Upper lobe of left lung (tissue), 6 donors: Measurements from ENCODE around the gene POMC. TPM values are rescaled to one million over a fixed set of nuclear protein-coding genes. Genes with fewer than 3 reads are reported as not detected.

ENCODE experiments used
- ATAC-seq, 2 donors: fragments of 200-7000 bp; cut with Tn5 transposase; one replicate each; pipeline ENCODE4 v1.9.1; 2022; ENCODE audit warnings: mild to moderate bottlenecking in 2 of 2, moderate library complexity in 2 of 2; ENCODE audit not compliant: low FRiP score in 2 of 2
- DNase-seq, 2 donors: peaks; one replicate each; pipeline ENCODE4 v3.0.0-alpha.2; 2019 to 2020
- H3K27ac ChIP-seq, 4 donors: fragments of 200-600 bp; sonication (generic); one replicate each; pipeline ENCODE4 v1.5.1; 2016 to 2019
- H3K27me3 ChIP-seq, 4 donors: fragments of 200-600 bp; sonication (generic); one replicate each; pipeline ENCODE4 v1.5.1; 2017 to 2019
- H3K36me3 ChIP-seq, 4 donors: fragments of 200-600 bp; sonication (generic); one replicate each; pipeline ENCODE4 v1.5.1; 2016 to 2019
- H3K4me1 ChIP-seq, 4 donors: fragments of 200-600 bp; sonication (generic); one replicate each; pipeline ENCODE4 v1.5.1; 2018 to 2019
- H3K4me3 ChIP-seq, 4 donors: fragments of 200-600 bp; sonication (generic); one replicate each; pipeline ENCODE4 v1.5.1; 2017 to 2019; ENCODE audit warnings: mild to moderate bottlenecking in 2 of 4, moderate library complexity in 1 of 4
- H3K9me3 ChIP-seq, 4 donors: fragments of 200-600 bp; sonication (generic); one replicate each; pipeline ENCODE4 v1.5.1; 2018 to 2019
- CTCF ChIP-seq, 6 experiments: fragments of 450-650 bp in 4 of 6; fragments of 200-600 bp in 2 of 6; sonication (generic) in 2 of 6; IDR thresholded peaks; one replicate each; pipeline ENCODE4 v1.5.1; 2016 to 2019; ENCODE audit warnings: antibody characterized with exemption in 6 of 6
- EP300 ChIP-seq, 4 donors: sonication (generic); formaldehyde crosslinking; IDR thresholded peaks; one replicate each; pipeline ENCODE4 v1.5.1; 2017; ENCODE audit warnings: antibody characterized with exemption in 4 of 4, control low read depth in 2 of 4
- POLR2A ChIP-seq, 4 donors: fragments of 450-650 bp; IDR thresholded peaks; one replicate each; pipeline ENCODE4 v1.5.1; 2016 to 2017; ENCODE audit warnings: antibody characterized with exemption in 4 of 4, mild to moderate bottlenecking in 2 of 4
- POLR2AphosphoS5 ChIP-seq, 2 donors: sonication (generic); formaldehyde crosslinking; IDR thresholded peaks; one replicate each; pipeline ENCODE4 v1.5.1; 2017; ENCODE audit warnings: antibody characterized with exemption in 2 of 2
- WGBS, 2 donors: methylation state at CpG; one replicate each; pipeline ENCODE4 v1.1.5; 2017 to 2018; 5-methylcytosine and 5-hydroxymethylcytosine counted together
- total RNA-seq, 6 donors: library from RNA; depleted of rRNA in 4 of 6; stranded (reverse); fragments of >200 nt in 4 of 6; gene quantifications; one replicate each; pipeline versions ENCODE4 v1.1.0 to v1.2.1, GENCODE V29; 2016 to 2021
- donor health status: DM: no; HTN: no; CAD: no; lungs with moderate emphysema.
- donor health status: DM: no; HTN: yes; CAD: no; lungs with severe emphysema.

Gene POMC
- total RNA-seq, 6 donors from 2014 or later: 2.4 to 11.5 (median 5.6) TPM

DNA sequence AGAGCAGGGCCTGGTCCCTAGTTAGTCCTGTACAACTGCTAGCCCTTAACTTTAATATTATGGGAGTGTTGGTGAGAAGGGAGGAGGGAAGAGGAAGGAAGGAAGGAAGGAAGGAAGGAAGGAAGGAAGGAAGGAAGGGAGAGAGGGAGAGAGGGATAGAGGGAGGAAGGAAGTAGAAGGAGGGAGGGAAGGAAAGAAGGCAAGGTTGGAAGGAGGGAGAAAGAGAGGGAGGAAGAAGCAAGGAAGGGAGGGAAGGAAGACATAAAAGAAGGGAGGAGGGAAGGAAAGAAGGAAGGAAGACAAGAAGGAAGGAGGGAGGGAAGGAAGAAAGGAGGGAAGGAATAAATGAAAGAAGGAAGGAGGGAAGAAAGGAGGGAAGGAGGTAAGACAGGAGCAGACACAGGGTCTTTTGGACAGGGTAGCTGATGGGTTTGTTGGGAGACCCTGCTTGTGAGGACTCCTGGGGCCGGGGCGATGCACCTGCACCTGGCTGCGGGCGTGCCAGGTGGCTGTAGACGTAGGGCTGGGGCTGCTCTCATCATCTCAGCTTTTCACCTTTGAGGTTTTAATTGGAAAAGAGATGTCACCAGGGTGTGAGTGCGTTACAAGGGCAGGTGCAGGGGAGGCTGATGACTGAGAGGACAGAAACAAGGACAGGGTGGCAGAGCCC is 5.9 kb upstream of the POMC start:
- ATAC-seq: no peak
- WGBS, 2 donors: 88 to 91% methylated on average over 6 of the region's 6 CpGs
- DNase-seq: no peak
- Histone ChIP-seq H3K9me3 (no peaks in the 10 kb centered on the region), H3K4me3 (no peak overlapping the region), H3K4me1 (no peaks in the 10 kb centered on the region), H3K27ac (no peak overlapping the region), H3K36me3 (no peaks in the 10 kb centered on the region), H3K27me3 (peaks cover 0 to 4% (median 0%) of the 10 kb centered on the region in 4 donors)
- TF ChIP-seq EP300 (IDR thresholded peaks at IDR 0.05) (no peak), POLR2A (IDR thresholded peaks at IDR 0.05) (no peak), POLR2AphosphoS5 (IDR thresholded peaks at IDR 0.05) (no peak), CTCF (IDR thresholded peaks at IDR 0.05) (no peak)

DNA sequence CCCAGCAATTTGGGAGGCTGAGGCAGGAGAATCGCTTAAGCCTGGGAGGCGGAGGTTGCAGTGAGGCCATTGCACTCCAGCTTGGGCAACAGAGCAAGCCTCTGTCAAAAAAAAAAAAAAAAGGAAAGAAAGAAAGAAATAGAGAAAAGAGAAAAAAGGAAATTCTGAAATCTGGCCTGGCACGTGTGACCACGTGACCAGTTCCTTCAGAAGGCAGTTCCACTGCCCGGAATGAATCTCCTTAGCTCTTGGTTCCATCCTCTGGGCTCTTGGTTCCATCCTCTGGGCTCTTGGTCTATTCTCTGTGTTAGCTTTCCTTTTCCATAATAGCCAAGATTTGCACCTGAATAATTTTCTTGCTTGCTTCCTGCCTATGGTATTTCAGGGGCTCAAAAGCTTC is 5.3 kb upstream of the POMC start:
- ATAC-seq (no peak), DNase-seq (no peak)
- TF ChIP-seq CTCF (IDR thresholded peaks at IDR 0.05) (no peak), EP300 (IDR thresholded peaks at IDR 0.05) (no peak), POLR2A (IDR thresholded peaks at IDR 0.05) (no peak), POLR2AphosphoS5 (IDR thresholded peaks at IDR 0.05) (no peak)
- Histone ChIP-seq H3K27ac (no peak overlapping the region), H3K9me3 (no peaks in the 10 kb centered on the region), H3K27me3 (peaks cover 0 to 9% (median 1%) of the 10 kb centered on the region in 4 donors), H3K4me1 (peaks cover under 1 to 3% (median 1%) of the 10 kb centered on the region in 4 donors), H3K36me3 (no peaks in the 10 kb centered on the region), H3K4me3 (no peak overlapping the region)
- 73 to 92% methylated on average over 5 of the region's 5 CpGs for WGBS, 2 donors

- Histone ChIP-seq H3K4me1 (peaks cover 13 to 16% (median 14%) of the 10 kb centered on the region in 4 donors), H3K27me3 (peaks cover 0 to 24% (median 10%) of the 10 kb centered on the region in 4 donors)
- no peak for ATAC-seq
These were observed 2.5 kb upstream of the POMC start for GRCh38 chr2:25170888-25171287.

DNA sequence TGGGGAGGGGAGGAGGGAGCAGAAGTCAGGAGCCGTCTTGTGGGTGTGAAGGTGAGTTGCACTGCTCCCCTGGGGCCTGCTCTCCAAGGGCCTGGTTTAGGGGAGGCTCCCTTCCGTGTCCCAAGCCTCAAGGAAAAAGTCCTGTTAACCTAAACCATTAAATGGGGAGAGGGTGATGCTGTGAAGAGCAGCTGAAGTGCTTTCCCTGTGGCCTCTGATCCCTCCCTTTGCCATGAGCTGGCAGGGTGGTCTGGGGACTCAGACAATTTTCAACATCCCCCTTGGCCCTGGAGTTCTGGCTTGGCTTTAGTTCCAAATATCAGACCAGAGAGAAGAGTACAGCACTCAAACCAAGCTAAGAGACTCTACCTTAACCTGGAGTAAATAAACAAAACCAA is 692 bp upstream of the POMC start:
- ATAC-seq: no peak
- WGBS, 2 donors: 60 to 82% methylated on average over 1 to 2 of the region's 2 CpGs
- TF ChIP-seq EP300 (IDR thresholded peaks at IDR 0.05) (no peak), POLR2A (IDR thresholded peaks at IDR 0.05) (no peak), CTCF (IDR thresholded peaks at IDR 0.05) (no peak), POLR2AphosphoS5 (IDR thresholded peaks at IDR 0.05) (no peak)
- no peaks in the 10 kb centered on the region for H3K9me3 ChIP-seq
- peaks cover 0 to 24% (median 10%) of the 10 kb centered on the region in 4 donors for H3K27me3 ChIP-seq
- H3K36me3 ChIP-seq: no peaks in the 10 kb centered on the region
- H3K4me3 ChIP-seq: no peak overlapping the region
- H3K4me1 ChIP-seq: peaks cover 13 to 16% (median 14%) of the 10 kb centered on the region in 4 donors
- no peak overlapping the region for H3K27ac ChIP-seq
- no peak for DNase-seq

More at GRCh38 chr2:25170888-25171287, 2.5 kb upstream of the POMC start:
- no peak overlapping the region for H3K4me3 ChIP-seq
- DNase-seq: no peak
- H3K36me3 ChIP-seq: no peaks in the 10 kb centered on the region
- no peaks in the 10 kb centered on the region for H3K9me3 ChIP-seq
- no peak for TF ChIP-seq POLR2AphosphoS5 (IDR thresholded peaks at IDR 0.05)
- no peak for TF ChIP-seq POLR2A (IDR thresholded peaks at IDR 0.05)
- no peak for TF ChIP-seq EP300 (IDR thresholded peaks at IDR 0.05)
- no peak for TF ChIP-seq CTCF (IDR thresholded peaks at IDR 0.05)
- H3K27ac ChIP-seq: no peak overlapping the region
- WGBS, 2 donors: 84 to 89% methylated on average over 7 of the region's 7 CpGs
